ENCODE measurements around the gene PDE12.

- peak; percentile 88 to 96 for TF ChIP-seq POLR2A (IDR thresholded peaks at IDR 0.05)
- TF ChIP-seq CTCF (IDR thresholded peaks at IDR 0.05), result peak in 7 of 12 donors; percentile 10 to 65 (median 42)
These were observed 41.3 kb downstream of the PDE12 start, which contains the start of gene ARF4 for GRCh38 chr3:57597127-57597923.
